HepG2 (cell line): Measurements from ENCODE around the gene SEC24A. TPM values are rescaled to one million over a fixed set of nuclear protein-coding genes. Genes with fewer than 3 reads are reported as not detected.

ENCODE experiments used
- ATAC-seq: fragments of 200-7000 bp; cut with Tn5 transposase; 3 replicates; pipeline ENCODE4 v1.9.1; 2020; ENCODE audit warnings: mild to moderate bottlenecking, moderate library complexity
- BruUV-seq: library from RNA; stranded (reverse); fragments of 400-500 nt; replicated peaks from 2 replicates; lab custom pipeline; 2021; lab: Mats Ljungman, UMichigan
- CTCF ChIA-PET: fragments of 300-600 bp; formaldehyde crosslinking; extraction: SDS; loops from one replicate; lab custom pipeline; 2021; ENCODE audit warnings: low total read pairs, inconsistent platforms, low intra/inter-chr PET ratio; lab: Yijun Ruan, JAX
- POLR2A ChIA-PET: fragments of 350-600 bp; sonication (Branson Sonifier 250); formaldehyde crosslinking; loops from one replicate; lab custom pipeline; 2020; ENCODE audit warnings: antibody characterized with exemption, inconsistent platforms; lab: Yijun Ruan, JAX
- DNase-seq: peaks from one replicate; pipeline ENCODE4 v3.0.0-alpha.2; 2015; ENCODE audit warnings: low spot score
- FAIRE-seq: peaks from 3 replicates; lab custom pipeline; 2011; peaks lifted over from hg19 to GRCh38; lab: Jason Lieb, UNC
- H2AFZ ChIP-seq: one replicate; pipeline ENCODE4 v1.6.1; 2011; ENCODE audit warnings: low read length, inconsistent platforms
- H3K27ac ChIP-seq: fragments of 300-600 bp; 3 replicates; pipeline ENCODE4 v1.8.0; 2011; ENCODE audit warnings: mixed run types, mild to moderate bottlenecking, mixed read lengths, low read length, inconsistent platforms; ENCODE audit not compliant: insufficient read depth; ENCODE audit errors: extremely low read length
- H3K27me3 ChIP-seq, 2 experiments: fragments of 200-600 bp in 1 of 2; 2 replicates in 1 of 2; 3 replicates in 1 of 2; pipeline versions ENCODE4 v1.6.0 to v1.8.0; 2011; ENCODE audit warnings: low read length in 2 of 2, mild to moderate bottlenecking in 2 of 2, moderate library complexity in 2 of 2, inconsistent platforms in 1 of 2; ENCODE audit not compliant: insufficient read depth in 2 of 2, control insufficient read depth in 1 of 2
- H3K36me3 ChIP-seq, 2 experiments: fragments of 200-600 bp in 1 of 2; replicated peaks in 1 of 2; 2 replicates in 1 of 2; 3 replicates in 1 of 2; pipeline versions ENCODE4 v1.5.1 to v1.8.0; 2011; ENCODE audit warnings: low read length in 2 of 2, inconsistent platforms in 1 of 2; ENCODE audit not compliant: insufficient read depth in 2 of 2, control insufficient read depth in 1 of 2
- H3K4me1 ChIP-seq: 2 replicates; pipeline ENCODE4 v1.5.1; 2012; ENCODE audit warnings: low read length, inconsistent platforms; ENCODE audit not compliant: insufficient read depth
- H3K4me2 ChIP-seq: 2 replicates; pipeline ENCODE4 v1.6.0; 2011; ENCODE audit warnings: low read depth, low read length, inconsistent platforms
- H3K4me3 ChIP-seq, 3 experiments: fragments of 200-600 bp in 1 of 3; sonication (generic), shearing (Covaris generic) in 1 of 3; replicated peaks in 1 of 3; 2 replicates each; pipeline ENCODE4 v1.5.1; 2011 to 2016; ENCODE audit warnings: low read length in 3 of 3, inconsistent platforms in 2 of 3, low read depth in 2 of 3, mild to moderate bottlenecking in 2 of 3, control low read depth in 1 of 3, mixed read lengths in 1 of 3; ENCODE audit not compliant: insufficient read depth in 1 of 3
- H3K79me2 ChIP-seq: one replicate; pipeline ENCODE4 v1.6.1; 2011; ENCODE audit warnings: low read length, inconsistent platforms; ENCODE audit not compliant: insufficient read depth
- H3K9ac ChIP-seq: 2 replicates; pipeline ENCODE4 v1.6.0; 2011; ENCODE audit warnings: mild to moderate bottlenecking, low read depth, low read length, inconsistent platforms; ENCODE audit not compliant: insufficient read depth
- H3K9me3 ChIP-seq: 2 replicates; pipeline ENCODE4 v1.5.1; 2012; ENCODE audit warnings: mild to moderate bottlenecking, low read length
- H4K20me1 ChIP-seq: 2 replicates; pipeline ENCODE4 v1.6.0; 2011; ENCODE audit warnings: inconsistent platforms, mild to moderate bottlenecking, low read length, moderate library complexity; ENCODE audit not compliant: insufficient read depth
- GTF2F1 ChIP-seq: fragments of 150-350 bp; IDR thresholded peaks from 2 replicates; pipeline ENCODE4 v1.6.1; 2014; ENCODE audit warnings: low read length
- HOXA7 ChIP-seq: sonication (generic); formaldehyde crosslinking; IDR thresholded peaks from 2 replicates; pipeline ENCODE4 v1.8.1; 2022; ENCODE audit warnings: mild to moderate bottlenecking, missing genetic modification reagents, moderate library complexity
- MAFF ChIP-seq: IDR thresholded peaks from 2 replicates; pipeline ENCODE4 v1.6.1; 2011; ENCODE audit warnings: low read depth, low read length, improper control_type of control experiment
- MAFK ChIP-seq, 2 experiments: IDR thresholded peaks in 1 of 2; conservative IDR thresholded peaks in 1 of 2; 2 replicates each; pipeline ENCODE4 v1.6.1; 2011; ENCODE audit warnings: improper control_type of control experiment in 2 of 2, low read length in 2 of 2
- WGBS: methylation state at CpG from one replicate; pipeline ENCODE4 v1.1.6; 2017; ENCODE audit warnings: low lambda C conversion rate; 5-methylcytosine and 5-hydroxymethylcytosine counted together
- in situ Hi-C: cut with HindIII; loops from 2 replicates; pipeline ENCODE4 v1.10.0; 2017; ENCODE audit warnings: low pct_unique_long_range_greater_than_20kb; ENCODE audit not compliant: extremely low pct_ligation_motif_present
- intact Hi-C: fragments of 100-400 bp; cut with micrococcal nuclease; formaldehyde crosslinking; loops from one replicate; pipeline ENCODE4 v1.10.0; 2022; ENCODE audit not compliant: unreplicated experiment
- polyA plus RNA-seq, 8 experiments: library from polyadenylated mRNA; depleted of rRNA in 3 of 8; stranded (reverse) in 7 of 8; unstranded in 1 of 8; fragments of >200 nt; fragmentation: Illumina TruSeq in 4 of 8; extraction: Trizol in 4 of 8; gene quantifications; 2 replicates each; pipeline versions ENCODE4 v1.2.1 to v1.2.3, GENCODE V29; 2011 to 2016; ENCODE audit warnings: low read depth in 4 of 8, missing spikeins in 1 of 8, mixed read lengths in 1 of 8; ENCODE audit not compliant: insufficient read depth in 1 of 8
- total RNA-seq, 5 experiments: library from RNA; depleted of rRNA; stranded (reverse); fragments of >200 nt; fragmentation: Illumina TruSeq; extraction: Trizol; gene quantifications; 2 replicates each; pipeline ENCODE4 v1.2.3, GENCODE V29; 2016; ENCODE audit warnings: low read depth in 1 of 5

SEC24A gene
- total and polyA plus RNA-seq, 2 of the 13 experiments (the other 11 are each of a cell fraction or from before 2014, with no cell fraction given): 30.5 to 56.8 TPM

DNA sequence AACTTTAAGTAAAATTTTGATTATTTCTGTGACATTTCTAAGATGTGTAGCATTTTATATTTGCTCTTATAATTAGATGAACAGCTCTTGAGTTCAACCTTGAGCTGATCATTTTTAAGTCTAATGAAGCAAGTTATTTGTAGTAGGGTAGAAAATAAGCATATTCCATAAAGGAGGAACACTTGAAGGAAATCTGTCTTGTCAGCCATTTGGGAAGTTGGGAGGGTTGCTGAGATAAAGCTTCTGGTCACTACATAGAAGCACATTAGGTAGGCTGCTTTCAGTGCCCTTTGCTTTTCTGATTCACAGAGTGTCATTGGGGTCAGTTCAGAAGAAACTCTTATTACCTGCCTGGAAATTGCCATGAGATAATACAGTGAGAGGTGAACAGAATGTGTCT, 44.1 kb downstream of the SEC24A start:
- TF ChIP-seq MAFK (conservative IDR thresholded peaks at IDR 0.05 in 1 of 2, IDR thresholded peaks at IDR 0.05 in 1 of 2; ENCODE audit: low read length in 2 of 2) (peak; percentile 41 to 78), MAFF (peak; percentile 52), HOXA7 (CRISPR knock-in tag) (no peak)
- intact Hi-C loops (no loop called here), in situ Hi-C loops (no loop called here)
- Histone ChIP-seq H3K4me2 (no peak overlapping the region), H3K9me3 (no peaks in the 10 kb centered on the region), H3K4me3 (no peak overlapping the region), H3K36me3 (peaks cover 21 to 62% of the 10 kb centered on the region in 2 experiments), H3K27ac (no peak overlapping the region), H3K27me3 (no peaks in the 10 kb centered on the region), H3K9ac (no peak overlapping the region), H3K4me1 (no peaks in the 10 kb centered on the region), H4K20me1 (no peaks in the 10 kb centered on the region), H2AFZ (no peak overlapping the region), H3K79me2 (no peaks in the 10 kb centered on the region)
- ChIA-PET POLR2A (no interaction called here), CTCF (no interaction called here)
- no peak for DNase-seq
- TSS peak; percentile 29 for BruUV-seq
- no peak for FAIRE-seq
- no peak for ATAC-seq

DNA sequence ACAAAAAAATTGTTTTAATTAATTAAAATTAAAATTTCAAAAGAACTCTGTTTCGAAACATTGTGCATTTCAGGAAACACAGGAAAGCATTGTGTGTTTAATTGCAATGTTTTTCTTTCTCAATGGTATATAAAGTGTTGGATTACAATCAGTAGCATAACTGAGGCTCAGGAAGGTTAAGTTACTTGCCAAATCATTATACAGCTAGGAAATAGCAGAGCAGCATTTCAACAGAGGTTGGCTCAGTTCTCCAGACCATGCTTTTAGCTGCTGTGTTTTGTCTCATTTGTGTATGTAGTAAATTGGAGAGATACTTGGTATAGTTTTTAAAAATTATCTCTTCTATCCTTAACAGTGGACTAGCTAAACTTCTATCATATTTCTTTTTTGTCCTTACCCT, 59.7 kb downstream of the SEC24A start:
- ATAC-seq (no peak), FAIRE-seq (no peak), DNase-seq (no peak)
- Histone ChIP-seq H3K36me3 (peaks cover 7 to 58% of the 10 kb centered on the region in 2 experiments), H3K4me2 (no peak overlapping the region), H3K4me1 (no peaks in the 10 kb centered on the region), H3K27me3 (no peaks in the 10 kb centered on the region), H3K27ac (no peak overlapping the region), H3K79me2 (no peaks in the 10 kb centered on the region), H3K9ac (no peak overlapping the region), H4K20me1 (no peaks in the 10 kb centered on the region), H3K9me3 (no peaks in the 10 kb centered on the region), H2AFZ (no peak overlapping the region), H3K4me3 (no peak overlapping the region)
- BruUV-seq: no TSS peak
- in situ Hi-C loops: no loop called here
- CTCF ChIA-PET: no interaction called here
- POLR2A ChIA-PET: no interaction called here
- TF ChIP-seq MAFF: no peak
- TF ChIP-seq GTF2F1: no peak
- intact Hi-C loops: no loop called here
- WGBS: 100% methylated on average over 1 of the region's 1 CpG
